Activated CD8-positive, alpha-beta T cell treated with anti-CD3 and anti-CD28 coated beads, Interleukin-2, amount 10 ng/mL, durations not matched to agents 7 days and 5 days (primary cell): ENCODE data around the gene MICALL1. TPM values are rescaled to one million over a fixed set of nuclear protein-coding genes. Genes with fewer than 3 reads are reported as not detected.

Source experiments
- ATAC-seq: fragments of 150-1000 bp; cut with Tn5 transposase; one replicate; pipeline ENCODE4 v1.10.0; 2021; ENCODE audit warnings: moderate library complexity
- CTCF ChIA-PET: fragments of 350-600 bp; sonication (Branson Sonifier 250); formaldehyde crosslinking; loops from one replicate; lab custom pipeline; 2021; ENCODE audit warnings: antibody characterized with exemption; lab: Charles Lee
- POLR2A ChIA-PET: fragments of 350-600 bp; sonication (Branson Sonifier 250); formaldehyde crosslinking; loops from one replicate; lab custom pipeline; 2021; ENCODE audit warnings: antibody characterized with exemption; lab: Charles Lee
- DNase-seq: peaks from one replicate; pipeline ENCODE4 v3.0.0-alpha.2; 2020
- H3K27ac Mint-ChIP-seq: one replicate; pipeline ENCODE4 v1.8.0; 2021; ENCODE audit warnings: mild to moderate bottlenecking, mixed read lengths
- H3K27me3 Mint-ChIP-seq: one replicate; pipeline ENCODE4 v1.8.0; 2021; ENCODE audit warnings: low read depth, mixed read lengths
- H3K36me3 Mint-ChIP-seq: one replicate; pipeline ENCODE4 v1.8.0; 2021; ENCODE audit warnings: low read depth, mixed read lengths
- H3K4me1 Mint-ChIP-seq: one replicate; pipeline ENCODE4 v1.8.0; 2021; ENCODE audit warnings: low read depth, mixed read lengths
- H3K4me3 Mint-ChIP-seq: one replicate; pipeline ENCODE4 v1.8.0; 2021; ENCODE audit warnings: mild to moderate bottlenecking, mixed read lengths
- H3K9me3 Mint-ChIP-seq: one replicate; pipeline ENCODE4 v1.8.0; 2022; ENCODE audit warnings: mixed read lengths; ENCODE audit not compliant: insufficient read depth
- microRNA-seq: library from miRNA; unstranded; fragments of <30 nt; microRNA quantifications from one replicate; pipeline ENCODE4 v1.2.0, GENCODE V29; 2022
- total RNA-seq, 2 experiments: library from RNA; stranded (reverse); gene quantifications; one replicate each; pipeline ENCODE4 v1.2.3, GENCODE V29; 2021

Gene MICALL1
- total RNA-seq, 2 experiments from 2014 or later = 21.3 to 24.5 TPM

DNA sequence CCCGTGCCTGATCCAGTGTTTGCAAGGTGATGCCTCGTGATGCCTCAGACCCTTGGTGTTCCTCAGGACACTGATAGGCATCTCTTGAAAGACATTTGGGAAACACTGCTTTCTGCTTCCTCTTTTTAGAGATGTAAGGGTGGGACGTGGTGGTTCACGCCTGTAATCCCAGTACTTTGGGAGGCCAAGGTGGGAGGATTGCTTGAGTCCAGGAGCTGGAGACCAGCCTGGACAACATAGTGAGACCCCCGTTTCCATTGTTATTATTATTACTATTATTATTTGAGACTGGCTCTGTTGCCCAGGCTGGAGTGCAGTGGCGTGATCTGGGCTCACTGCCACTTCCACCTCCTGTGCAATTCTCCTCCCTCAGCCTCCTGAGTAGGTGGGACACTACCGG lies 84.8 kb downstream of the MICALL1 start:
- Mint-ChIP-seq H3K36me3 (no peaks in the 10 kb centered on the region), H3K27ac (no peak overlapping the region), H3K9me3 (no peaks in the 10 kb centered on the region), H3K4me3 (no peak overlapping the region), H3K27me3 (no peaks in the 10 kb centered on the region), H3K4me1 (peaks cover 12% of the 10 kb centered on the region)
- DNase-seq (no peak), ATAC-seq (no peak)
- CTCF ChIA-PET = no interaction called here
- POLR2A ChIA-PET = no interaction called here

DNA sequence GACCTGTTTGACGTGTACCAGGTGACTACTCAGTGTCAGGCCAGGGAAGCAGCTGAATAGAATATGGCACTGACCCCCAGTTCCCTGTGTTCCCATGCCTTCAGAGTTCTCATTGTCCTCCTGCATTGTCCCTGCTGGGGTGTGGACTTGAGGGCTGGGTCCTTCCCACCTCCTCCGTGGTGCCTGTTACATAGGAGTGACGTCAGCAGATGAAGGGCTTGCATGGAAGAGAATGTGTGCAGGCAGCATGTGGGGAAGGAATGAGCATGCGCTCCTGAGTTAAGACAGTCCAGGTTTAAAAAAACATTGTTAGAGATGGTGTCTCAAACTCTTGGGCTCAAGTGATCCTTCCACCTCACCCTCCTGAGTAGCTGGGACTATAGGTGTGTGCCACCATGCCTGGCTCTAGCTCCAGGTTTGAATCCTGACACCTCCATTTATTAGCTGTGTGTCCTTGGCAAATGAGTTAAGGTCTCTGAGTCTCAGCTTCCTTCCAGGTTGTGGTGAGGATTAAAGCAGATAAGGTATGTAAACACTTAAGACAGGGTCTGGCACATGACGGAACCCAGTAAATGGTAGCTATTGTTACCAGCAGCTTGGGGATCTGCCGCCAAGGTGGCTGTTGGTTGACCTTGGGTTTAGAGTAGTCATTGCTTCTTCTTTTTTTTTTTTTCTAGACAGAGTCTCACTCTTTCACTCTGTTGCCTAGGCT lies 85.8 kb downstream of the MICALL1 start:
- Mint-ChIP-seq H3K27ac (no peak overlapping the region), H3K4me3 (no peak overlapping the region)
- CTCF ChIA-PET = interaction anchor here (2.0 kb wide), 1 partner anchor 60 kb away, joined by 8 read pairs; no protein-coding TSS in a partner anchor

More for the DNA sequence above, 85.8 kb downstream of the MICALL1 start:
- ATAC-seq (no peak), DNase-seq (no peak)
- POLR2A ChIA-PET = no interaction called here
- H3K4me1 Mint-ChIP-seq = peaks cover 16% of the 10 kb centered on the region
- H3K27me3 Mint-ChIP-seq = no peaks in the 10 kb centered on the region
- H3K36me3 Mint-ChIP-seq = no peaks in the 10 kb centered on the region
- H3K9me3 Mint-ChIP-seq = no peaks in the 10 kb centered on the region

Small RNA genes within 50 kb of the gene (microRNA-seq; reads per million reads assigned to microRNA genes)
- gene MIR4534 = not detected
- gene MIR6820 = 2.3 reads per million

Other genes with a start within 250 kb of the MICALL1 start
- gene PDXP, start 247.6 kb upstream of the MICALL1 start, total RNA-seq = 10 to 100 TPM; 31.5 to 33.5 TPM
- gene LGALS1, start 230.7 kb upstream of the MICALL1 start, total RNA-seq = 1,000 to 10,000 TPM; 1,444 to 1,502 TPM
- gene NOL12, start 220.0 kb upstream of the MICALL1 start, total RNA-seq = 10 to 100 TPM; 42.6 to 45.3 TPM
- gene TRIOBP, start 209.2 kb upstream of the MICALL1 start, total RNA-seq = 10 to 100 TPM; 45.2 to 45.8 TPM
- 10 to 100 TPM; 14.3 to 18.3 TPM for gene GCAT, start 98.4 kb upstream of the MICALL1 start, total RNA-seq
- gene GALR3, start 82.9 kb upstream of the MICALL1 start, total RNA-seq = under 1 TPM in 1 of 2 experiments, not detected in 1; 0.24 TPM
- 10 to 100 TPM; 28.6 to 29.9 TPM for gene ANKRD54, start 62.0 kb upstream of the MICALL1 start, total RNA-seq
- 100 to 1,000 TPM; 391 to 410 TPM for gene EIF3L, start 56.9 kb upstream of the MICALL1 start, total RNA-seq
- gene C22orf23, start 47.3 kb downstream of the MICALL1 start, total RNA-seq = not detected
- gene POLR2F, start 47.4 kb downstream of the MICALL1 start, total RNA-seq = 10 to 100 TPM; 71.7 to 73.8 TPM
- not detected for gene SOX10, start 78.3 kb downstream of the MICALL1 start, total RNA-seq
- 10 to 100 TPM; 12.7 to 14.0 TPM for gene PICK1, start 151.1 kb downstream of the MICALL1 start, total RNA-seq
- gene SLC16A8, start 177.9 kb downstream of the MICALL1 start, total RNA-seq = not detected
- under 1 TPM; 0.47 to 0.58 TPM for gene BAIAP2L2, start 204.4 kb downstream of the MICALL1 start, total RNA-seq